WERI-Rb-1 (cell line): Measurements from ENCODE around the gene SRGAP3.

Experiments used
- DNase-seq: peaks from one replicate; pipeline ENCODE4 v3.0.0-alpha.2; 2020
- H3K27ac ChIP-seq: fragments of 250-450 bp; sonication (Bioruptor Pico); 2 replicates; pipeline ENCODE4 v1.5.1; 2020; ENCODE audit warnings: mild to moderate bottlenecking, moderate library complexity
- H3K27me3 ChIP-seq: fragments of 250-450 bp; sonication (Bioruptor Pico); 2 replicates; pipeline ENCODE4 v1.5.1; 2021; ENCODE audit warnings: mild to moderate bottlenecking, low read depth, moderate library complexity; ENCODE audit not compliant: insufficient read depth, severe bottlenecking
- H3K36me3 ChIP-seq: fragments of 250-450 bp; sonication (Bioruptor Pico); 2 replicates; pipeline ENCODE4 v1.5.1; 2020; ENCODE audit warnings: mild to moderate bottlenecking, moderate library complexity
- H3K4me3 ChIP-seq: 2 replicates; pipeline ENCODE4 v1.5.1; 2011; ENCODE audit warnings: low read depth, mild to moderate bottlenecking, control low read depth, low read length
- H3K9me3 ChIP-seq: fragments of 250-450 bp; sonication (Bioruptor Pico); 2 replicates; pipeline ENCODE4 v1.5.1; 2021; ENCODE audit warnings: mild to moderate bottlenecking, moderate library complexity; ENCODE audit not compliant: severe bottlenecking
- CTCF ChIP-seq: IDR thresholded peaks from 2 replicates; pipeline ENCODE4 v1.5.1; 2011; ENCODE audit warnings: low read depth, mild to moderate bottlenecking, control low read depth, inconsistent platforms, low read length

The SRGAP3 gene

GRCh38 chr3:9244495-9245183 lies 4.8 kb downstream of the SRGAP3 start:
- H3K9me3 ChIP-seq = no peaks in the 10 kb centered on the region
- H3K27ac ChIP-seq = no peak overlapping the region
- no peak for TF ChIP-seq CTCF
- H3K4me3 ChIP-seq = no peak overlapping the region
- H3K27me3 ChIP-seq = no peaks in the 10 kb centered on the region
- no peak for DNase-seq
- H3K36me3 ChIP-seq = no peaks in the 10 kb centered on the region

GRCh38 chr3:9241956-9242355 lies 7.5 kb downstream of the SRGAP3 start:
- Histone ChIP-seq H3K9me3 (no peaks in the 10 kb centered on the region), H3K27me3 (no peaks in the 10 kb centered on the region), H3K4me3 (no peak overlapping the region), H3K36me3 (no peaks in the 10 kb centered on the region), H3K27ac (no peak overlapping the region)
- no peak for DNase-seq
- TF ChIP-seq CTCF = no peak

GRCh38 chr3:9239680-9240079 lies 9.8 kb downstream of the SRGAP3 start:
- no peaks in the 10 kb centered on the region for H3K36me3 ChIP-seq
- no peaks in the 10 kb centered on the region for H3K27me3 ChIP-seq
- H3K4me3 ChIP-seq = no peak overlapping the region
- no peak for DNase-seq
- H3K27ac ChIP-seq = no peak overlapping the region
- no peak for TF ChIP-seq CTCF
- no peaks in the 10 kb centered on the region for H3K9me3 ChIP-seq

GRCh38 chr3:9238721-9239295 lies 10.6 kb downstream of the SRGAP3 start:
- Histone ChIP-seq H3K27me3 (no peaks in the 10 kb centered on the region), H3K27ac (no peak overlapping the region), H3K9me3 (no peaks in the 10 kb centered on the region), H3K36me3 (no peaks in the 10 kb centered on the region), H3K4me3 (no peak overlapping the region)
- no peak for DNase-seq
- TF ChIP-seq CTCF = no peak

- no peaks in the 10 kb centered on the region for H3K36me3 ChIP-seq
- no peaks in the 10 kb centered on the region for H3K27me3 ChIP-seq
- TF ChIP-seq CTCF = no peak
- H3K9me3 ChIP-seq = no peaks in the 10 kb centered on the region
- no peak overlapping the region for H3K27ac ChIP-seq
- H3K4me3 ChIP-seq = no peak overlapping the region
- DNase-seq = no peak
Measured at GRCh38 chr3:9238276-9238675, 11.2 kb downstream of the SRGAP3 start.
